GM19455 (cell line): Measurements from ENCODE around the gene GABRB3.

Experiments
- ATAC-seq: cut with Tn5 transposase; IDR thresholded peaks from one replicate; pipeline ENCODE4 v1.9.1; 2021; ENCODE audit not compliant: unreplicated experiment

Gene GABRB3

DNA sequence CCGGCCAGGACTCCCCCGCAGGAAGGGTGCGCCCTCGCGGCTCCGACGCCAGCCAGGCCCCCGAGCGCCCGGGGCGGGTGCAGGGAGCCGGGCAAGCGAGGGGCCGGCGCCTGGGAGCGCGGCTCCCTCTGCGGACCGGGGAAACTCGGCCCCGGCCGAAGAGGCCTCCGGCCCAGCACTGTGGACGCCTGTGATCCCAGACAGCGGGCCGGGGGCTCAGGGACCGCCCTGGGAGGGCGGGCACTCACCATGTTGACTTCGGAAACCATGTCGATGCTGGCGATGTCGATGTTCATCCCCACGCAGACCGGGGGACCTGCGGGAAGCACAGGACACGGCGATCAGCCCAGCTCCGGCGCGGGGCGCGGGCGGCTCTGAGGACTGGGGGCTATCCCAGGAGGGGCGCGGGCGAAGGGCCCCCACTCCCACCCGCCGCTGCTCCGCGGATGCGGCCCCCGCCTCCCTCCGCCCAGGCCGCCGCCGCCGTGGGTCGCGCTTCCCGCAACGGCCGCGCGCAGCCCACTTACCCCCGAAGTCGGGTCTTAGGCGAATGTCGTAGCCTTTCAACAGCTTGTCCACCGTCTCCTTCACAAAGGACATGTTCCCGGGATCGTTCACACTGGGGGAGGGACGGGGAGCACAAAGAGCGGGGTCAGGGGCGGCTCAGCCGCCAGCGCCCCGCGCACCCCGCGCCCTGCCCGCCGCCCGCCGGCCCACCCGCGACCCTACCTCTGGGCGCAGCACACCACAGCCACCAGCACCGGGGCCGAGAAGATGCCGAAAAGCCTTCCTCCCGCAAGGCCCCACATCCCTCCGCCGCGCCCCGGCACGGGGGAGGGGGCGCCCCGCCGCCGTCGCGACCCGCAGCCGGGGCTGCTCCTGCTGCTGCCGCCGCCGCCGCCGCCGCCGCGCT lies at the start of gene GABRB3:
TSS of gene GABRB3 (minus strand) at position 913 of the 913 bp plus-strand sequence.
- ATAC-seq: no peak

DNA sequence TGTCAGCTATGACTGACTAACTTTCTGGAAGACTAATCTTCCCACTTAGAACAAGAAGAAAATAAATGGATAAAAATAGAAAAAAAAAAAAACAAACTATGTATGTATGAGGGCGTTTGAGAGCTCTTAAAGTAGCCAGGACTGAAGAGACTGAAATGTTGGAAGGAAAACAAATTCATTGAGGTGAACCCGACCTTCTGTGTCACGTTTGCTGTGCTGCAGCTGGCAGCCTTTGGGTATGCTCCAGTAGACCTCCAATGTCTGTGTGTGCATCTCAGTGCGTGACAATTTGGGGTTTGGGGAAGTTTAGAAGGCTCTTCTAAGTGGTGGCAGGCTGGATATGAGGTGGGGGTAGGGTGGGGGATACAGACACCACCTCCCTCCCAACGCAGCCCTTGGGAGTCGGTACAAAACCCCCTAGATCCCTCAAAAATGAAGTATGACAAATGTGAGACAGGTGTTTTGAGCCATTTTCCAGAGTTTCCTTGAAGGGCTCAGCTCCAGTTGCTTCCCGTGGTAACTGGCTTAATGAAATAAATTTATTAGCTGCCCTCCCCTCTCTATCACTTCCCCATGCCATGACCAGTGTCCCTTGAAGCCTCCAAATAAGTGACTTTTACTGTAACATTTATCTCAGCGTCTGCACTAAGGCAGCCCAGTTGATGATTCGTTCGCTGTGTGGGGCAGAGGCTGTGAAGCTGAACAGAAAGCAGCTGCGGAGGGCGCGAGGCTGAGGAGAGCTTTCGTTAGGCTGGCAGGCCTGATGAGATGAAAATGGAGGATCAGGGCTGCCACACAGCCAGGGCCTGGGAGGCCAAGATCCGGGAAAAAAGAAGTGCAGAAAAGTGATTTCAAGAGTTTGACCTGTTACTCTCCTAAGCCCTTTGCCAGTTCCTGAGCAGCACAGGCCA lies 34.9 kb upstream of the GABRB3 start:
- ATAC-seq: no peak

DNA sequence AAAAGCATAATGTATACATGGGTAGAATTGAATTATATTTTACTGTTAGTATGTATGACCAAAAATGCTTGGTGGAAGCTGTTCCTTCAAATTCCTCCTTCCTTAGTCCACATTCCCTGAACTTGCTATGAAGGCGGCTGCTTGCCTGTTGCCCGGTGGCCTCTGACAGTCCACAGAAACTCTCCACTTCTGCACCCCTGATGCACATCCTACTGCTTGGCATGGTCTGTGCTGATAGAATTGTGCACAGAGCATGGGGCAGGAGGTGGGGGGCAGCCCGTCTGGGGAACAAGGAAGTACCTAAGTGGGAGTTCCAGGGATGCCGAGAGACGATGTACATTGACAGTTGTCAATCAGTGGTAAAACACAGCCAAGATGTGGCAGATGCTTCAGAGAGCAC lies 33.7 kb upstream of the GABRB3 start:
- ATAC-seq: no peak

DNA sequence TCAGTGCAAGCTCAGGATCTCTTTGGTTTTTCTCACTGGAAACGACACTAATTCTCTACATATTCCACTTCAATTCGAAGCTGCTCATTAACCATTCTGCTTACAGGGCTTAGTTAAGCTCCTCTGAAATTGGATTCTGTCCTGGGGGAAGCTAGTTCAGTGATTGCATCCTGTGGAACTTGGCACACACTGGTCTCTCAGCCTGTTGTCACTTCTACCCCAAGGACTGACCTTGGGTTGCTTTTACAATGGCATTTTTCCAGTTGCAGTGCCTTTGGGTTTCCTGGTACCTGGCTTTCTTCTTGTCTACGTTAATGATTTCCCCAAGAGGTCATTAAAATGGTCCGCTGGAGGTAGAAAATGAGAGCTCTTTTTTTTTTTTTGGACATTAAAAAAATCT lies 33.3 kb upstream of the GABRB3 start:
- ATAC-seq: no peak

DNA sequence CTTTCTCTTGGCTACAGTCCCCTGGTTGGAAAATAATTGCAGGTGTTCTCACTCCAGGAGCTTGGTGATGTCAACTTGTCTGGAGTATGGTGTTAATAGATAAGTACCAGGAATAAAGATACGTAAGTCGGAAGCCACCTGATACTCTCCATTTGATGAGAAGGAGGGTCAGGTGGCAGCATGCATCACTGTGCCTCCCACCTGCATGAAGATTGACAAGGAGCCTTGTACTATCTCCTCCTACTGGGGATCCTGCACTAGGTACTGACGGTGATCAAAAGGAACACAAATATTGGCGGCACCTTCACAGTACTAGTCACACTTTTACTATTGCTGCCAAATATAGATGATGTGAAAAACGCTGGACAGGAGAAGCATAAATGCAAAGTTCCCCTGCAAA lies 32.6 kb upstream of the GABRB3 start:
- no peak for ATAC-seq

DNA sequence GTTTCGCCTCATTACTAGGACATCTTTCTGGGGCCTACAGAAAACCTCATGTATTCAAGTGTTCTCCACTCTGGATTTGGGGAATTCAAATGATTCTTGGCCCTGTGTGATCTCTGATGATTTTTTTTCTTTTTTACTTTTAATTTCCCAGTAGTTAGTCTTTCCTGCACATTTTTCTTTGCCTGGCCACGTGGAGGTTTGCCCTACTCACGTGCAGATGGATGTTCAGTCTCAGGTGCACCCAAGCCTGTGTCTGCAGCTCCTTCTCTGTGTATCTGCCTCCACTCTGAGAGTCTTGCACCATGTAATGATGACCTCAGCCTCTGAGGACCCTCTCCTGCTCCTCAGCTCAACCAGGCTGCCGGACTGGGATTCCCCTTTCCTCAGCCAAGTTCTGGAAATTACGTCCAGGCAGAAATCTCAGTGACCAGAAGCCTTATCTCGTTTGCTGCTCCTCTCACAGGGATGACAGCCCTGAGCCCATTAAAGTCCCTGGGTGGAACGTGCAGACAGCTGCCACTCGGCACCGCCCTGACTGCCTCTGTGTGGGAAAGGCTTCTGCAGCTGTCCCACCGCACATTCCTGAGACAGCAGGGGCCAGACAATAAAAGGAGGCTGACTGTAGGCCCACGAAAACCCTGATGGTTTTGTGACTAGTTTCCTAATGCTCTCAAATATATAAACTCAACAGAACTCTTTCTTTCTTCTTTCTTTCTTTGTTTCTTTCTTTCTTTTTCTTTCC lies 31.4 kb upstream of the GABRB3 start:
- ATAC-seq: no peak

DNA sequence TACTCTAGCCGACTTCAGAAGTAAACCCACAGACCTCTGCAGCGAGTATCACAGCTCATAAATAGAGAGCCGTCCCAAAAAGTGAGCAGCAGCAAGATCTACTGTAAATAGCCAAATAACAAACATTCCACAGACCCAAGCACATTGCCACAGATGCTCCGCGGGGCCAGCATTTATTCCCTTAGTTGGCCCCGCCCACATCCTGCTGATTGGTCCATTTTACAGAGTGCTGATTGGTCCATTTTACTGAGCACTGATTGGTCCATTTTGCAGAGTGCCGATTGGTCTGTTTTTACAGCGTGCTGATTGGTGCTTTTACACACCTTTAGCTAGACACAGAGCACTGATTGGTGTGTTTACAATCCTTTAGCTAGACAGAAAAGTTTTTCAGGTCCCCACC lies 17.3 kb upstream of the GABRB3 start:
- no peak for ATAC-seq

DNA sequence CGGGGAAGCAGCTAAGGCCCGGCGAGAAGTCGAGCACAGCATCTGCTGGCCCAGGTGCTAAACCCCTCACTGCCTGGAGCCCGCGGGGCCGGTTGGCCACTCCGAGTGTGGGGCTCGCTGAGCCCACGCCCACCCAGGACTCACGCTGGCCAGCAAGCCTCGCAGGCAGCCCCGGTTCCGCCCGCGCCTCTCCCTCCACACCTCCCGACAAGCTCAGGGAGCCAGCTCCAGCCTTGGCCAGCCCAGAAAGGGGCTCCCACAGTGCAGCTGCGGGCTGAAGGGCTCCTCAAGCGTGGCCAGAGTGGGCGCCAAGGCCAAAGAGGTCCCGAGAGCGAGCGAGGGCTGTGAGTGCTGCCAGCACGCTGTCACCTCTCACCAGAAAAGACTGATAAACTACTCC lies 8.9 kb upstream of the GABRB3 start:
- no peak for ATAC-seq

DNA sequence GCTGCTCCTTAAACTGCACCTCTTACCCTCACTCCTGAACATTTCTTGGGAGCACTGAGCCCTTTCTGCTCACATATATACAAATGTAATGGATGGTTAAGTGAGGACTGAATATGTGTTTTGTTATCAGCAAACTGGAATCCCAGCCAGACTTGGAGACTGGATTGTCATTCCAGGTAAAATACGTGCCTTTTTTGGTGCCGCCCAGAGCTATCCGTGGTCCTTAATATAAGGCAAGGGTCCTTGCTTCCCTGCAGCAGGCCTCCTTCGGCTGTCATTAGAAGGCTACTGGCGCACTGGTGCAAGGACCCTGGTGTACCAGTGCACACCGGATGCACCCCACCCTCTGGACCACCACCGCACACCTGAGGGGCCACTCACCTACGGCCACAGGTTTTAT lies 1.1 kb upstream of the GABRB3 start:
- ATAC-seq: no peak

DNA sequence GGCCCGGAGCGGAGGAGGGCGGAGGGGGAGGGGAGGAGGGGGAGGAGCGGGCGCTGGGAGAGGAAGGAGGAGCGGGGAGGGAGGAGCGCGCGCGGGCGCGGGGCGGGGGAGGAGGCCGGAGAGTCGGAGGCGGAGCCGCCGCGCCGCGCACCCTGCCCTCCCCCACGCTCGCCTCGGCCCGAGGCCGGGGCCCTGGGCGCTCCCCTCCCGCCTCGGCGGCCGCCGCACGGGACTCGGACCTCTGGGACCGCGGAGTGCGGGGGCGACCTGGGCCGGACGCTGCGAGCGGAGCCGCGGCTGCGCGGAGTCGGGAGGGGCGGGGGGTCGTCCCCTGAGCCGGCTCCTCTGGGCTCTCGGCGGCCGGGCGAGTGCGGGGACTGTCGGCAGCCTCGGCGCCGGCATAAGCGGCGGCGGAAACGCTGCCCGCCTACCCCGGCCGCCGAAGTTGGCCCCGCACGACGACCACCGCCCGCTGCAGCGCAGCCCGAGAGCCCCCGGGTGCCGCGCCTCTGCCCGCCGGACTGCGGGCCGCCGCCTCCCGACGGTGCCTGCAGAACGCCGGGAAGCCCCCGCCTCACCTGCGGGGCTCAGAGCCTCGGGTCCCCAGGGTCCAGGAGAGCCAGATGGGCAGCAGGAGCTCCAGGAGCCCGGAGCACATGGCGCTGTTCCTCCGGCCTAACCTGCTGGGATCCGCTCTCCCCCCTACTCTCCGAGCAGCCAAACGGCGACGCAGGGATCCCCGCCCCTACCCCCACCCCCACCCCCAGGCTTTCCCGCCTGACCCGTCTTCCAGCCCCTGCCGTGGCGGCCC lies 406 bp upstream of the GABRB3 start:
- no peak for ATAC-seq

DNA sequence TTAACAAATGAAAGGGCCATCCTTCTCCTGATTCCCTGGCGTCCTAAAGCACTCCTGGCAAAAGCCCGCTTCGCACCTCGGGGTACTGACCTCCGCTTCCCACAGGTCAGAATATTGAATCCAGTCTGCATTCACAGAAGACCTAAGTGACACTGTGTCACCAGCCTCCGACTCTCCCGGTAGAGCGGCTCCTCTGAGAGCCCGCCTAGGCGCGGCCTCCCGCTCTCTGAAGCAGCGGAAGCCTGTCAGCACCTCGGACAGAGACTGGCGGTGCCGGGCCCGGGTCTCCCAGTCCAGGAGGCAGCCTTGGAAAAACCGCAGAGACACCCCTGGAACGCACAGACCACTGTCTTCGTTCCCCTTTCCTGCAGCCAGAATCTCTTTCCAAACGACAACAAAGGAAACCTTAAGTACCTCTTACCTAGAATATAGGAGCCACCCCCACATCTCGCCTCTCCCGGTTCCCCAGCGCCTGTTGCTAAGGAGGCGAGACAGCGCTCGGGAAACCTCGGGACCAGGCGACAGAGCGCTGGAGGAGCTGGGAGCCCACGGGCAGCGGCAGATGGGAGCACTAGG lies 1.2 kb downstream of the GABRB3 start:
- ATAC-seq: no peak

DNA sequence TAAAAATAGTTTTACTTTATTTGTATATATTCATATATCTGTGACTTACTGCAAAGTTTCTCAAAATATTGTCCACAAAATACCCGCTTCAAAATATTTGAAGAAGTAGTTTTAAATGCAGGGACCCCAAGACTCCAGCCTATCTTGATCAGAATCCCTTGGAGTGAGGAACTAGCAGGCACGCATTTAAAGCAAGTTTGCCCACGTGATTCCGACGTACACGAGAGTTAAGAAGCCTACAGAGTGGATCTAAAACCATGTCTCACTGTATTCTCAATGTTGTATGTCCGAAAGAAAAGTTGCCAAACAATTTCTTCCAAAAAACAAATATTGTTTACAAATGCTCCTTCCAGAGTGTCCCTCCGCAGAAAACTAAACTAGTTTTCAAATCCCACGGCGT lies 1.7 kb downstream of the GABRB3 start:
- no peak for ATAC-seq

DNA sequence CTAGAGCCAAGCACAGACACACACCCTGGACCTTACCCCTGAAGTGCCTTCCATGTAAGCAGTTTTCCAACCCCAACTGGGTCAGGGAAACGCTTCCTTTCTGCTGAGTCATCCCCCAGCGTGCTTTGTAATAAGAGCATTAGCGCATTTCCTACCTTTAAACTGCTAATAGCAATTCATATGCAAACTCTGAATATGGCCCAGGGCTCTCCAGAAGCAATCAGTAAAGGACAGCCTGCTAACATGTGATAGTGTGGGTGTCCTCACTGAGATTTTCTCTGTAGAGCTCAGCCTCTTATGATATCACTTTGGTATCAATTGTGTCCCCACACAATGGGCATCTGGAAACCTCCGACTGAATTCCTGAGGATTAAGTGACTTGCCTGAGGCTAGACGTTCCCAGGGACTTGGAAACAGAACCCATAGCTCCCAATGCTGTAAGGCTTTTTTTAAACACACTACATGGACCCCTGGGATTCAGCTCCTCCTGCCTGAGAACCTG lies 5.6 kb downstream of the GABRB3 start:
- ATAC-seq: no peak

DNA sequence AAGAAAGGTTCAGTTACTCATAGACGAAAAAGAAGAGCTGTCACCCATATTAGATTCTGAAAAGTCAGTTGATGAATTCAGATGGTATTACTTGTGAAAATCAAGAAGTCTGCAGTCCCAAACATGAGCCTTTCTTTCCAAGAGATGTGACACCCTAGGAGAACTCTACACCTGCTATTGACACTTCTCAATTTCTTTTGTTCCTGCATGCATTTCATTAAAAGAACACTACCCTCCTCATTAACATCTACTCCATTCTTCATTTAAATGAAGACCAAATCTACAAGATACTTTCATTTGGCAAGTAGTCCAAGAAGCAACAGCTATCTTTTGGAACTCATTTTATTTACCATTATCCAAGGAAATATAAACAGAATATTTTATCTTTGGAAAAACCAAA lies 6.6 kb downstream of the GABRB3 start:
- no peak for ATAC-seq

DNA sequence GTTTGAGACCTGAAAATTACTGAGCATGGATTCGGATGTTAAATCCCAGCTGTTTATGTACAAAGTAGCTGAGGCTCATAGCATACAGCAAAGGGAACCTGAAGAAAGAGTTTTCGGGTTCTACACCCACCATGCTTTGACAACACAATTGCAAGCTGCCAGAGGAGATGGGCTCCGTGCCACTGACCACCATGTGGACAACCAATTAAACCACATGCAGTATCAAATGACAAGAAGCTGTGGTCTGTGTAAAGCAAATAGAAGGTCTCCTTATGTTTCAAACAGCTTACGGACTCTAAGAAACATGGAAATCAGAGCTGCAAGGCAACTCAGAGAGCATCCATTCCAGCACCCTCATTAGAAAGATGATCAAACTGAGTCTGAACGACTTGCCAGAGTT lies 12.9 kb downstream of the GABRB3 start:
- no peak for ATAC-seq

DNA sequence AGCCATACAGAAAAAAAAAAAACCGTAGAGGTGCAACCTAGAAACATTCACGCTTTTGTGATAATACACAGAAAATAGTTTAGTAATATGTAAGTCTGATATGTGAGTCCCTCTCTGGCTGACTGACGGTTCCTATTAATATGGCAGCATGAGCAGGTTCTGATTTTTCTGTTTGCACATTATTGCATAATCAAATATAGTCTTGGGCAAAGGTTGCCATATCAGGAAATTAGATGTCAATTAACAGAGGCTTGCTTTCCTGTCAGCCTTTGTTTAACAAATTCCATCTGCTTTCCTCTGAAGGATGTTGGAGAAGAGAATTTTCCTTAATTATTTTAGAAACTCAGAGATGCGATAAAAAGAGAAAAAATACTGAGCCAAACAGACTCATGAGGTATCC lies 14.8 kb downstream of the GABRB3 start:
- no peak for ATAC-seq

DNA sequence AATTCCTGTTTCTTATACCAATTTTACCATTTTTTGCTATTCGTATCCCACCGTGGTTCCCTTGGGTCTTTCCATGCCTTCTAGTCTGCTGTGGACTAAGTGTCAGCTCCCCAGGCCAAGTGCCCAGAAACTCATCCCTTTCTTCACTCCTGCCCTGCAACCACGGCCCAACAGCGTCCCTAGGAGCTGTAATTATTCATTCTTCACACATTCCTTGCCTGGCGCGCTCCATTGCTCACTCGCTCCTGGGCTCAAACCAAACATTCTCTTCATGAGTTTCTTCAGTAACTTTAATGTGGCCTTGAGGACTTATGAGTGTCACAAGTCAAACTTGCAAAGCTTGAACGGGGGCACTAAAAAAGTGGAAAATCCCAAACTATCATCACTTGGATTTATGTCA lies 15.7 kb downstream of the GABRB3 start:
- ATAC-seq: no peak

DNA sequence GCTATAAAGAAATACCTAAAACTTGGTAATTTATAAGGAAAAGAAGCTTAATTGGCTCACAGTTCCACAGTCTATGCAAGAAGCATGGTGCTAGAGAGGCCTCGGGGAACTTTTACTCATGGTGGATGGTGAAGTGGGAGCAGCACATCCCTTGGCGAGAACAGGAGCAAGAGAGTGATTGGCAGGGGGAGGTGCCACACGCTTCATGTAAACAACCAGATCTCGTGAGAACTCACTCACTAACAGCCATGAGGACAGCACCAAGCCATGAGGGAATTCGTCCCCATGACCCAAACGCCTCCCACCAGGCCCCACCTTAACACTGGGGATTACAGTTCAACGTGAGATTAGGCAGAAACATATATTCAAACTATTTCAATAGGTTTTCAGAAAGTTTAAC lies 28.0 kb downstream of the GABRB3 start:
- no peak for ATAC-seq

DNA sequence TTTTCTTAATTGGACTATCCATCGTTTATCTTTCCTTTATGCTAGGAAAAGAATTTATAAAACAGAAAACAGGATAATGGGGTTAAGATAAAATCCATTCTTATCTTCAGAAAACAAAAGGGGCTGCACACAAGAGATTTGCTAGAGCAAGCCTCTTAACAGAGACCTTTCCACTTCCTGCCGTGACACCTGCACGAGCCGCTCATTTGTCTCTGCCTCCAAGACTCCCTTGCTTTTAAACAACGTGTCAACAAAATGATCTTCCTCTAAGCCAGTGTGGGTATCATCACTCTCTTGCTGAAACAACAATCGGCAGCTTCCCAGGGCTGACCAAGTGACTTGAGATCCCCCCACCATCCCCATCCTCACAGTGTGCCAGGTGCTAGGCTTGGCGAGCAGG lies 33.1 kb downstream of the GABRB3 start:
- ATAC-seq: no peak

DNA sequence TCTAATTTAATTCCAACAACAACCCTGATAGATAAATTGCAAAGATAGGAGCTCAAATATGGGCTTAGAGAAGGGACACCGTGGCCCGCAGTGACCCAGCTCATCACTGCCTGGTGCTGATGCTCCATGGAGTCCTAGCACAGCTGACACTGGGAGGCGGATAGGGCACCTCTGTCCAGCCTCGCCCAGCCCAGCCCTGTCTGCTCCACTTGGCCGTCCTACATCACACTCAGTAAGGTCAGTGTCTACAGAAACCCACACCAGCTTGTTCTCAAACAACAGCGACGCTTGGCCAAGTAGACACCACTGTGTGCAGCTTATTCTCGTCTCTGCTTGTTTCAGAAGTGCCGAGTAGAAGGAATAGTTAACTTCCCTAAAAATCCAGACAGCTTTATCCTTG lies 33.9 kb downstream of the GABRB3 start:
- no peak for ATAC-seq
